Stimulated activated CD4-positive, alpha-beta T cell treated with anti-CD3 and anti-CD28 coated beads, Interleukin-4, amount 100 ng/mL, for 48 hours (primary cell): Measurements from ENCODE around the gene P2RX3.
"Not testable (repeated sequence)": the region's sequence is repeated elsewhere in the genome, so short reads cannot be mapped to it uniquely, and the experiment has no call there.

Experiments
- DNase-seq, 2 donors: peaks; one replicate each; pipeline ENCODE4 v3.0.0-alpha.2; 2020; ENCODE audit warnings: low read depth in 2 of 2

P2RX3 gene

DNA sequence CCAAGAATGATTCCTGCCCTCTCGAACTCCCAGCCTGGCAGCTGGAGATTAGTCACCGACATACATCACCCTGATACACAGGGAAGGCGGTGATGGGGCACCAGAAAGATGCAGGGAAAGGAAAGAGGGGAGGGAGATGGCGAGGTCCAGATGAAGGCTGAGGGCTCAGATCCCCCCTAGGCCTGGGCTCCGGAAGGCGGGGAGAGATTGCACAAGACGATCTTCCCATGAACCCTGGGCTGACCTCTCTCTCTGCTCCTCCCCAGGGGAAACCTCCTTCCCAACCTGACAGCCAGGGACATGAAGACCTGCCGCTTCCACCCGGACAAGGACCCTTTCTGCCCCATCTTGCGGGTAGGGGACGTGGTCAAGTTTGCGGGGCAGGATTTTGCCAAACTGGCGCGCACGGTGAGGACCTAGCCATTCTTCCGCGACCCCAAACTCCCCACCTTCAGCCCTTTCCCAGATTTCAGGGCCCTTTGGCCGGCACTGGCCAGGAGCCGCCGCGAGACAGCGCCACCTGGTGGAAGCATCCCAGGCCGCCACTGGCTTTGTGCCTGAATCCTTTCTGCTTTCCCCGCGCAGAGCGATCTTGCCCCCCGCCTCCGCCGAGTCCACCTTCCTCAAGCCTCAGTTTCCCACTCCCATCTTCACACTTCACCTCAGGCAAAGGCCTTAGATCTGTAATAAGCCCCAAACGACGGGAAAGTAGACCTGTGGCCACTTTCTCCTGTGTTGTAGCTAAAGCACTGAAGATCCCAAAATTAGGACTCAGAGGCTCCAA is 11.5 kb downstream of the P2RX3 start:
- DNase-seq = peak; percentile 53 to 70

DNA sequence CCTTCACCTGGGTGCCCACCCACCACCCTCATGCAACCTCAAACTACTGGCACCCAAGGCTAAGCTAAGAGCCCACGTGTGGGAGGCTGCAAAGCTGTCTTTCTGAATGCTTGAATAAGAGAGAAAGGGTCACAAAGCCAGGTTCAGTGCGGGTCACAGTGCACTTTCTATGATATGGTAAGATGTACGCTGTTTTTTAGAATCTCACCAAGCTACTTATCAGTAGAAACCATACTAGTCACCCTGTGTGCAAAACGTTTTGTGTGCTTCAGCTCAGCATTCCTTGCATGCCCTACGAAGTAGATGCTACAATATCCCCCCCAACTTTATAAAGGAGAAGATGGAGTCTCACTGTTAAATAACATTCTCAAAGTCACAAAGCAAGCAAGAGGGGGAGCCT is 14.9 kb downstream of the P2RX3 start:
- no peak for DNase-seq

DNA sequence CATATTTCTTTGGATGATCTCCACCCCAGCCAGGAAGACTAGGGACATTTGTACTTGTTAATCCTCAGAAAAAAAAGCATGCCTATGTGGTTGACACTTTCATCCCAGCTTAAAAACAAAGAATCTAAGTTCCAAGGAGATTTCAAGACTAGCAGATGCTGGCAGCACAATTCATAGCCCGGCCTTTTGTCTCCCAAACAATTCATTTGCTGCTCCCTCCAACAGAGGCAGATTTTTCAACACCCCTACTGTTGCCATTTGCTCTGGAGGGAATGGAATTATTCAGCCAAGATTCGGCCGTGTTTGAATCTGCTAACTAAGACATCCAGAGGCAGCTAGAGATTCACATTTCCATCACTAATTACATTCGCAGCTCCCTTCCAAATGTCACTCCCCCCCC is 15.3 kb downstream of the P2RX3 start:
- no peak for DNase-seq

DNA sequence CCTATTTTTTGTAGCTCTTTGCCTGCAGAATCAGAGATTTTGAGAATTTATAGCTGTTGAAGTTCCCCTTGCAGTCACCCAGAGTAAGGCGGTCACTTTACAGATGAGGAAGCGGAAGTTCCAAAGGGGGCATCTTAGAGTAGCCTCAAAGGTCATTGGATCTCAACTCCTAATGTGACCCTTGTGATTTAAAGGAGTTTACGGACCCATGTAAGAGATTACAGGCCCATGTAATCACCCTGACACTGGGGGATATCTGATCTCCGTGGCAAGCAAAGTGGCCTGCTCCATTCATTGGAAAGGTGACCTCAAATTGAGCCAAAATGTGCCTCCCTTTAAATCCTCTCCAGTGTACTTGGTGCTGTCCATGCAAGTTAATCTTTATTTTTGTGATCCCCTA is 15.7 kb downstream of the P2RX3 start:
- no peak for DNase-seq

DNA sequence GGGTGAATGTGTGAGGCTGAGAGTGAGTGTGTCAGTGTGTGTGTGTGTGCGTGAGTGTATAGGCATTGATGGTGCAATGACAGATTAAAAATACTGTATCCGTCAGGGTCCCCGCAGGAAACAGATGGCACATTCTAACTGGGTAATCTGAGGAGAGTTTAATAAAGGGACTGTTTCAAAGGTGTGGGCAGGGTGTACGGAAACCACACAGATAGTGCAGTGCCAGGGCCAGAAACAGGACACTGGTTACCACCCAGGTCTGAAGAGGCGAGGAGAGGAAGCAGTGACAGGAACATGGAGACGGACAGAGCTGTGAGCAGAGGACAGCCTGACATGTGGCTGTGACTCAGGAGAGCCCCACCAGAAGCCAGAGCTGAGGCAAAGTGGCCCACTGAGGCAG is 16.5 kb downstream of the P2RX3 start:
- no peak for DNase-seq

DNA sequence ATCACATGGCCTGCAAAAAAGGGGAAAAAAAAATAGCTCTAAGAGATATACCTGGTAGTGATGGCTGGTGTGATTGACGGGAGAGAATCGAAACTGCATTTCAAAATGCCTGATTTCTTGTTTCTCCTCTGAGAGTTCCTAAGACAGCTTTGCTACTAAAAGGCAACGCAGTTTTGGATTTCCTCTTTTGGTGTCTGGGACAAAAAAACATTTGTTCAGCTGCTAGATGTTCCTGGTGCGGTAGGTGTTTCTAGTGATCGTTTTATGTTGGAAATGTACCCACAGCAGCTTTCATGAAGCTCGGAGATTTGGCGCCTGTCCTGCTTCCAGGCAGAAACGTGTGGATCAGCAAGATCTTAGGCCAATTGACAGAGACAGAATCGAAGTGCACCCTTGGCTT is 18.1 kb downstream of the P2RX3 start:
- DNase-seq = no peak

DNA sequence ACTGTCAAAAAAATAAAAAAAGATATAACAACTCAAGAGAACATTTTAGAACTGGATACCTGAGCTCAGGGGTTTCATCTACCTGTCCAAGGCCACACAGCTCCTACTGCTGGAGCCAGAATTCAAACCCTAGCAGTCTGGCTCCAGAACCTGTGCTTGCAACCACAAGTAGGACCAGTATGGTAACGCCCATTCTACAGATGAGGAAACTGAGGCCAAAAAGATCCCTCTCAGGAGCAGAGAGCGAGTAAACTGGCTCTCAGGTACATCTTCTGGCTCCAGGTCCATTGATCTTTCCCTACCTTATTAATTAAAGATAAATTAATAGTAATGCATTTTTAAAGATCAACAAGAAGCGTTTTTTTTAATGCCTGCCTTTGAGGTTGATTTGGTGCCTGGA is 19.2 kb downstream of the P2RX3 start:
- DNase-seq = no peak

DNA sequence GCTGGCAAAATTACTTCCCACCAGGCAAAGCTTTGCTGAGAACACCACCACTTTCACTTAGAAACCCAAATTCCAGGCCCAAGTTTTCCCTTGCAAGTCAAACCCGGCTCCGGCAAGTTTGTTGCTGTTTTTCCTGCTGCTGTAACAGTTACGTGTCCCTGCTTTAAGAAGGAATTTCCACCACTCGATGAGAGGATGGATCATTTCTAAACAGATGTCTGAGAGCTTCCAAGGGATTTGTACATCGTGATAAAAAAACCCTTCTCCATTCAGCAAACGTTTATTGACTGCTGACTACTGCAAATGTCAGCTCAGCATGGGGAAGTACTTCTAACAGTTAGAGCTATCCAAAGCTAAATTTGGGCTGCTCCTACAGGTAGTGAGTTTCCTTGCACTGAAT is 19.7 kb downstream of the P2RX3 start:
- no peak for DNase-seq

DNA sequence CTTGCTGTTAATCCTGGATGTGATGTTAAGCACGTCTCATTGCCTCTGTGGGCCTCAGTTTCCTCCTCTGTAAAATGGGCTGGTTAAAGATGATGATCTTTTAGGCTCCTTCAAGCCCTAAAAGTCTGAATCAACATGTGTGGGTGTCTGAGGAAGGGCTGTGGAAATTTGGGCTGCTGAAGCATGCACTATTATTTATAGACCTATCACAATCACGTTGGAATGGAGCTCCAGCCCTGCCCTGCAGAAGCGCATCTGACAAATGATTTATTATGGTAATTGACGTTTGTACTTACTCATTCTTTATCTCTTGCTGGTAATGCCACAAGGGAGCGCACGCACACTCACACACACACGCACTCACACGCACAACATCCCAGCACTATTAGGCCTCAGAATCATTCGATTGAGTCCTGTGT is 20.4 kb downstream of the P2RX3 start:
- no peak for DNase-seq

DNA sequence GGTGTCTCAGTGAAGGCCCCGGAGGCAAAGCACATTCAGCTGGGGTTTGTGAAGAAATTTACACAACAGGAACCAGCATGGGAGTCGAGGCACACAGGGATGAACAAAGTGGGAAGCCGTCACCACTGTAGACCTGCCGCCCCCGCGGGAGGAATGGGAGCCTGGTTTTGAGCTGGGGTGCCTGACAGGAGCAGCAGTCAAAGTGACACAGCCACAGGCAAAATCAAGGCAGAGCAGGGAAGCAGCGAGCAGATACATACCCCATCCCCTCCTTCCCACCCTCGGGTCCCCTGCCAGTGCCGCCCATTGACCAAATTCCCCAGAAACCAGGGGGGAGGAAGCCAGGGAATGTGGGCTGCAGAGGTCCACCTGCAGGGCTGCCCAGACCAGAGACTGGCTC is 20.8 kb downstream of the P2RX3 start:
- no peak for DNase-seq

DNA sequence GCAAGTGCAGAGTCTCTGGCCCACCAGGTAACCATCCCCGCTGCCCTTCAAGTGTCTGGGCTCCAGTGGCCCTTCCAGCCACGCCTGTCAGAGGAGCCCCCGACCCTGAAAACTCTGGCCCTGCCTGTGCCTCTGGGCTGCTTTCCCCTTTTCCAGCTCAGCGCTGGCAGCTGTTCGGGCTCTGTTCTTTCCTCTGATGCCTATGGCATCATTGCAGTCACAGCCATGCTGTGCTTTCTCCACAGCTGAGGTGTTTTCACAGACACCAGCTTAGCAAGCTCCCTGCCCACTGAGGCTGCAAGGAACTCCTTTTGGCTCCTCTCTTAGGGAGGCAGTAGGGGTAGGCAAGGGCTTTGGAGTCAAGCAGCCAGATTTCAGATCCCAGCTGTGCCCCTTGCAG is 21.2 kb downstream of the P2RX3 start:
- no peak for DNase-seq

DNA sequence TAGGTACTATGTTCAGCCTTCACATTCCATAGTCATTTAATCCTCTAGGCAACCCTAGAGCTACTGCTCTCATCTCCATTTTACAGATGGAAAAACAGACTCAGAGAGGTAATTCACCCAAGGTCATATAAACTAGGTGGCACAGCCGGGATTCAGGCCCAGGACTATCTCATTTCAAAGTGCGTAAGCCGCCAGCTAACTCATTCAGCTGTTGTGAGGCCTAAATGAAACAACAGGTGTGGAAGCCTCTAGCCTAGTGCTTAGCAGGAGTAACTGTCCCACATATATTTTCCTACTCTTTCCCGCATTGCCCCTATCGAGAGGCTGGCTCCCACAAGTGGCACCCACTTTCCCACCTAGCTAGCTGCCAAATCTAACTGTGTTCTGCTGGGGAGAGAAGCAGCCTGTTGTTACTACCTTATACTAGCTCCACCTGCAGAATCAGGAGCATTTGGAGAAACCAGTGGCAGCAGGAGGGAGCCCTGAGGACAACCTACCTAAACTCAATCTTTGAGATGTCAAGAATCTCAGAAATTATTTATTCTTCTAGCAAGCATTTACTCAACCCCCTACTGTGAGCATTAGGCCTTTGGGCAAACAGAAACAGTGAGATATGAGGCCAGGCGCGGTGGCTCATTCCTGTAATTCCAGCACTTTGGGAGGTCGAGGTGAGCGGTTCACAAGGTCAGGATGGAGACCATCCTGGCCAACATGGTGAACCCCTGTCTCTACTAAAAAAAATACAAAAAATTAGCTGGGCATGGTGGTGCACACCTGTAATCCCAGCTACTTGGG is 21.9 kb downstream of the P2RX3 start:
- DNase-seq = no peak

DNA sequence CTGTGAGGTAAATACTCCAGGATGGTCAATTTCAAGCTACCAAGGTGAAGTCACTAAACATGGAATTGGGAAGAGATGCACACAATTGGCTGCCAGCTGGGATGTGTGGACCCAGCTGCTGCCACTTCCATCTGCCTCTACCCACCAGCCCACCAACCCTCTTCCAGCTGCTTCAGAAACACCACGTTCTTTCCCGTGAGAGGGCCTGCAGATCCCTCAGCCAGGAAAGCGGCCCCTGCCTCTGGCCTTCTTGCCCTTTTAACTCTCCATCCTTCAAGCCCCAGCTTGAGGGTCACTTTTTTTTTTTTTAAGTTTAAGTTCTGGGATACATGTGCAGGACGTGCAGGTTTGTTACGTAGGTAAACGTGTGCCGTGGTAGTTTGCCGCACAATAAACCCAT is 22.8 kb downstream of the P2RX3 start:
- no peak for DNase-seq

DNA sequence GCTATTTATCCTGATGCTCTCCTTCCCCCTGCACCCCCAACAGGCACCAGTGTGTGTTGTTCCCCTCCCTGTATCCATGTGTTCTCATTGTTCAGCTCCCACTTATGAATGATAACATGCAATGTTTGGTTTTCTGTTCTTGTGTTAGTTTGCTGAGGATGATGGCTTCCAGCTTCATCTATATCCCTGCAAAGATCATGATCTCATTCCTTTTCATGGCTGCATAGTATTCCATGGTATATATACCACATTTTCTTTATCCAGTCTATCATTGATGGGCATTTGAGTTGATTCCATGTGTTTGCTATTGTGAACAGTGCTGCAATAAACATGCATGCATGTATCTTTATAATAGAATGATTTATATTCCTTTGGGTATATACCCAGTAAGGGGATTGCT is 23.3 kb downstream of the P2RX3 start:
- not testable (repeated sequence) for DNase-seq

DNA sequence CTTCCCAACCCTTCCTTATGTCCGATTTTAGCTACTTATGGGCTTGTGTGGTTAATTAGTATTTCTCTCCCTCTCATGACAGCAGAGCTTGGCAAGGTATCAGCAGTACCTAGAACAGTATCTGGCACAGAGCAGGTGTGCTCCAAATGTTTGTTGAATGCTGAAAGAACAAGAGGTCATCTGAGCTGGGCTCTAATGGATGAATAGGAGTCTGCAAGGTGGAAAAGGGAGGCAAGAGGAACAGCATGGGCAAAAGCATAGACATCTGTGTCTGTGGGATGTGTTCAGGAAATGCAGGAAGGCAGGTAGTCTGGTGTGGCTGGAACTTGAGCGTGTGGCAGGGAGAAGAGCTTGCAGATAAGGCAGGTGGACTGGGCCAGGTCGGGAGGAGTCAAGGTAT is 23.8 kb downstream of the P2RX3 start:
- no peak for DNase-seq

DNA sequence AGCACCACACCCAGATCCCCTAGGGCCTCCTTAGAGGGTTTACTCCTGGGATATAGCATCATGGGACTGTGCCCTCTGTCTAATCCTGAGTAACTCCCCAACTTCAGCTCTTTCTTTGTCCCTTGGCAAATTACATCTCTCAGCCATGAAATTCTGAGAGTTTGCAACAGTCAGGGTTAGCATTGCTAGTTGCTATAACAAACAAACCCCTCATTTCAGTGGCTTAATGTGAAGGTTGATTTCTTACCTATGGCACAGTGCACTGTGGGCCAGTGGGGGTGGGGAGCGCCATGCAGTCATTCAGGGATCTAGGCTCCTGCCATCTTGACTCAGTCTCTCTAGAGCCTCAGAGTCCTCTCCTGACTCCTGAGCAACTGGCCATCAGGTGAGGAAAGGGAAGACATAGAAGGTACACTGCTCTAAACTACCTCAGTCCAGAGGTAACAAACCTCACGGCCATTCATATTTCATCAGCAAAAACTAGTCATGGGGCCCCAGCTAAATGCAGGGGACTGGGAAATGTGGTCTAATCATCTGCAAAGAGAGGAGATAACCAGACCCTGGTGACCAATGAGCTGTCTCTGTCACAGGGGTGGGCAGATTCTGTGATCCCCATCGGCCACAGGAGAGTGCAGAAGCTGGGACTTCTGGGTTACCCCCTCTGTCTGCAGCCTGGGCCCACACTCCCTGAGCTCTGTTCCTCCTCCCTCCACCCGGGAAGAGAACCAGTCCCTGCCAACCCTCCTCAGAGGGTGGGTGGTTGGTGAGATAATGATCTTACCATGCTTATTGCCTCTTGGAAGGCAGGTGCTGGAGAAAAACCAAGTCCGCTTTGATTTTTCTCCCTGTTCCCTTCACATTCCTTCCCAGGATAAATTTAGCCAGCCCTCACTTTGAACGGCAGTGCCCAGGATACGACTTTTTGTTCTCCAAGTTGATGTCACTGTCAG is 25.3 kb downstream of the P2RX3 start:
- no peak for DNase-seq

DNA sequence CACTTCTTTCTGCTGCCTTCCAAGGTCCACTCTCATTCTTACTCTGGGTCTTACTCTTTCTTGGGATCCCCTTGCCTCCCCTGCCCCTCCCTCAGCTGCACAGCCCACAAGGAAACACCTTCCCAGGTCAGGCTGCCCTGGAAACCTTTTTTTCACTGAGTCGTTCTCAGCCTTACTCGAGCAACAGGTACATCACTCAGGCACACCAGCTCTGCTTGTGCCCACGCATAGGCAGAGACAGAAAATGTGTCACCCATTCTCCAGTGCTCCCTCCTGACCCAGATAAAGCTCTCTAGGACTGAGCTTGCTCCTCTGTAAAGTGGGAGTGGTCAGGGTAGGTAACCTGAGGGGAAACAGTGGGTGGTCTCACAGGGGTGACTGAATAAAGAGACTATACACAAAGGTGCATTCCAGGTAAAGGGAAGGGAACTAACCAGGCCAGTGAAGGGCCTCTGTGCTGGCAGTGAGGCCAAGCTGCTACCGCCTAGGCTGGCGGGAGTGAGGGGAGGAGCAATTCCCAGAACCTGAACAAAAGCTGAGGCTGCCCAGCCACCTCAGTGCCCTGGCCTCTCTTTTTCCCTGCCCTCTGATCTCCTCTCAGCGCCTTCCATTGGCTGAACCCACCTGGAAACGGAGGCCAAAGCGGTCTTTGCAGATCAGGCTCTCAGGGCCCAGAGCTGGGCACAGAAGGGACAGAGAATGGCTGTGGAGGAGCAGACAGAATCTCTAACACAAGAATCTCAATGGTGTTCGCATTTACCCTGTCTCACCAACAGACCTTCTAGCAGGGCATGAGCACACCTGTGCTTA is 26.9 kb downstream of the P2RX3 start:
- no peak for DNase-seq

DNA sequence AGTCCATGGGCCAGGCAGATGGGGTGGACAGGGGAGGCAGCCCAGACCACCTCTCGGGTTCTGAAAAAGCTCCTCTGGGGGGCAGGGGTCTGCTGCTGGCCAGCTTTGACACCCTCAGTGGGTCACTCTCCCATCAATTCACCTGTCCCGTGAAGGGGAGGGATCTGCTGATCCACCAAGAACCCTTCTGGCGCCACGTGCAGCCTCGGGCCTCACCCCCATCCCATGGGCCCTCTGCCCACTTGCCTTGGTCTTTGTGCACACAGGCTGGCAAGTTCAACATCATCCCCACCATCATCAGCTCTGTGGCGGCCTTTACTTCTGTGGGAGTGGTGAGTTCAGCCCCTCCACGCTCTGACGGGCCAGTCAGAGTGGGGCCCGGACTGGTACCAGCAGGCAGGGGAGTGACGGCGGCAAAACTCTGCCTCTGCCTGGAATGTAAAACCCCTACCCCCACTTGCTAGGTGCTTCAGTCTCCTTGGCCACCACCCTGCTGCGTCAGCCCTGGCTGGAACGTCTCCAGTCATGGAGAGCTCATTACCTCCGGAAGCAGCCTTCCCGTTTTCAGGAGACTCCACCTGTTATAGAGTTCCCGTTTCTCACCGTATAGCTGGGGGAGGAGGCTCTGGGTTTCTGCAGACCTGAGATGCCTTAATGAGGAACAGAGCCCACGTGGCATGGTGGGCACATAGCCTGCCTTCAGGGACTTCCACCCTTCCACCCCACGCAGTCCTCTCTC is 30.1 kb downstream of the P2RX3 start:
- no peak for DNase-seq

DNA sequence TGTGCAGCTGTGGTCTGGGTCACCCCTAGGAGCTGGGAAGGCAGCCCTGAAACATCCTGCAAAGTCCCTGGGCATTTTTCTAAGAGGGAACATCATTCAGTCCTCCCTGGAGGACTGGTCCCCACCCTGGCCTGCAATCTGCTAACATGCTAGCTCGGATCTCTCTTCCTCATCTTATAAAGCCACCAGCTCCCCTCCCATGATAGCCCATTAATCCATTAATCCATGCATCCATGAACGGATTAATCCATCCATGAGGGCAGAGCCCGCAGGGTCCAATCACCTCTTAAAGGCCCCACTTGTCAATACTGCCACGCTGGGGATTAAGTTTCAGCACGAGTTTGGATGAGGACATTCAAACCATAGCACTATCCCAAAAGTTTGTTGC is 30.7 kb downstream of the P2RX3 start:
- no peak for DNase-seq

DNA sequence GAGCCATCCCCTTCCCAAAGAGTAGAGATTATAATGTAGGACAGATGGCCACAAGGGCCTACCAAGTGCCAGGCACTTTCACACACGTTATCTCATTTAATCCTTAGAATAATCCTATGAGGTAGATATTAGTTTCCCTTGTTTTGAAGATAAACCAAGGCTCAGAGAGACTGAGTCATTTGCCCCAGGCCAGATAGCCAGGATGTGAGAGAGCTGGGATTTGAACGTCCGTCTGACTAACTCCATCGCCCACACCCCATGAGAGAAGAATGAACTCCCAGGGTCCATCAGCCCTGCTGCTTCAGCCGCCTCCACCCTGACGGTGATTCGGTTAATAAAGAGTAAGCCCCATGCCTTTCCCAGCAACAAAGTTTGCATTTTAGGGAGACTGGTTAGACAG is 32.1 kb downstream of the P2RX3 start:
- no peak for DNase-seq

DNA sequence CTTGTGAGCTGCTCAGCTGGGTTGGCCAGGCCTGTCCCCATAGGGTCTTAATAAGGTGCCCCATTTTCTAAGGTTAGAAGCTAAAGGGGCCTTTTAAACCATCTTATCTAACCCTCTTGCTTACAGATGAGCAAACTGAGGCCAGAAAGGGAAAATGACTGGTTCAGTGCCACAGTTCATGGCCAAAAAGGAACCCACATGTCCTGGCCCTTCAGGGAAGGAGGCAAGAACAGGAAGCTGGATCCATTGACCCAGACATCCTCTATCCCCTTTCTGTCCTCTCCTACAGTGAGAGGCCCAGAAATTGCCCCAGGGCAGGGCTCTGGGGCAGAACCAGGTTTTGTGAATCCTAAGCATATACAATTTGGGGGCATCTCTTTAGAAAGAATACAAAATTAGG is 32.8 kb downstream of the P2RX3 start:
- no peak for DNase-seq
